ENCODE data around the gene ACOT11. TPM values are rescaled to one million over a fixed set of nuclear protein-coding genes. Genes with fewer than 3 reads are reported as not detected.
"Not testable (repeated sequence)": the region's sequence is repeated elsewhere in the genome, so short reads cannot be mapped to it uniquely, and the experiment has no call there.

Gene ACOT11
- 1.3 TPM for polyA plus RNA-seq (2012; ENCODE audit: missing spikeins)

GRCh38 chr1:54547601-54548388 lies at the start of gene ACOT11:
Gene ACOT11, plus strand, starts transcription at chr1:54548228. Its CDS starts 82 bp downstream, at chr1:54548310.
- TF ChIP-seq POLR2AphosphoS5 (IDR thresholded peaks at IDR 0.05; ENCODE audit: low read depth, low read length) (no peak), POLR2A (IDR thresholded peaks at IDR 0.05; ENCODE audit: low read depth, low read length) (no peak), TAF1 (IDR thresholded peaks at IDR 0.05; ENCODE audit: borderline replicate concordance, low read depth, low read length) (no peak)
- DNase-seq (ENCODE audit: insufficient read length) (no peak), FAIRE-seq (no peak)

- TF ChIP-seq POLR2AphosphoS5 (IDR thresholded peaks at IDR 0.05; ENCODE audit: low read depth, low read length) (no peak), TAF1 (IDR thresholded peaks at IDR 0.05; ENCODE audit: borderline replicate concordance, low read depth, low read length) (no peak), POLR2A (IDR thresholded peaks at IDR 0.05; ENCODE audit: low read depth, low read length) (no peak)
- no peak for FAIRE-seq
- DNase-seq (ENCODE audit: insufficient read length): no peak
These were observed 49.5 kb upstream of the ACOT11 start for GRCh38 chr1:54498383-54499096.

- TF ChIP-seq POLR2AphosphoS5 (IDR thresholded peaks at IDR 0.05; ENCODE audit: low read depth, low read length) (no peak), TAF1 (IDR thresholded peaks at IDR 0.05; ENCODE audit: borderline replicate concordance, low read depth, low read length) (no peak), POLR2A (IDR thresholded peaks at IDR 0.05; ENCODE audit: low read depth, low read length) (no peak)
- DNase-seq (ENCODE audit: insufficient read length) (no peak), FAIRE-seq (no peak)
These were observed 49.0 kb upstream of the ACOT11 start for GRCh38 chr1:54499097-54499359.

GRCh38 chr1:54499360-54500106 lies 48.5 kb upstream of the ACOT11 start:
- FAIRE-seq (no peak), DNase-seq (ENCODE audit: insufficient read length) (no peak)
- TF ChIP-seq TAF1 (IDR thresholded peaks at IDR 0.05; ENCODE audit: borderline replicate concordance, low read depth, low read length) (no peak), POLR2AphosphoS5 (IDR thresholded peaks at IDR 0.05; ENCODE audit: low read depth, low read length) (no peak), POLR2A (IDR thresholded peaks at IDR 0.05; ENCODE audit: low read depth, low read length) (no peak)

GRCh38 chr1:54500107-54500431 lies 48.0 kb upstream of the ACOT11 start:
- no peak for DNase-seq (ENCODE audit: insufficient read length)
- no peak for TF ChIP-seq POLR2AphosphoS5 (IDR thresholded peaks at IDR 0.05; ENCODE audit: low read depth, low read length)
- TF ChIP-seq POLR2A (IDR thresholded peaks at IDR 0.05; ENCODE audit: low read depth, low read length): no peak
- no peak for TF ChIP-seq TAF1 (IDR thresholded peaks at IDR 0.05; ENCODE audit: borderline replicate concordance, low read depth, low read length)
- no peak for FAIRE-seq

- TF ChIP-seq TAF1 (IDR thresholded peaks at IDR 0.05; ENCODE audit: borderline replicate concordance, low read depth, low read length): no peak
- no peak for TF ChIP-seq POLR2AphosphoS5 (IDR thresholded peaks at IDR 0.05; ENCODE audit: low read depth, low read length)
- no peak for TF ChIP-seq POLR2A (IDR thresholded peaks at IDR 0.05; ENCODE audit: low read depth, low read length)
- DNase-seq (ENCODE audit: insufficient read length): no peak
- FAIRE-seq: no peak
These were observed 46.2 kb upstream of the ACOT11 start for GRCh38 chr1:54501849-54502248.

GRCh38 chr1:54502342-54502741 lies 45.7 kb upstream of the ACOT11 start:
- FAIRE-seq: no peak
- no peak for TF ChIP-seq TAF1 (IDR thresholded peaks at IDR 0.05; ENCODE audit: borderline replicate concordance, low read depth, low read length)
- no peak for TF ChIP-seq POLR2A (IDR thresholded peaks at IDR 0.05; ENCODE audit: low read depth, low read length)
- TF ChIP-seq POLR2AphosphoS5 (IDR thresholded peaks at IDR 0.05; ENCODE audit: low read depth, low read length): no peak
- DNase-seq (ENCODE audit: insufficient read length): no peak

GRCh38 chr1:54506594-54506993 lies 41.4 kb upstream of the ACOT11 start:
- FAIRE-seq: peak; percentile 53
- TF ChIP-seq POLR2AphosphoS5 (IDR thresholded peaks at IDR 0.05; ENCODE audit: low read depth, low read length): no peak
- no peak for TF ChIP-seq TAF1 (IDR thresholded peaks at IDR 0.05; ENCODE audit: borderline replicate concordance, low read depth, low read length)
- no peak for TF ChIP-seq POLR2A (IDR thresholded peaks at IDR 0.05; ENCODE audit: low read depth, low read length)
- DNase-seq (ENCODE audit: insufficient read length): no peak

GRCh38 chr1:54507033-54507870 lies 40.8 kb upstream of the ACOT11 start:
- no peak for DNase-seq (ENCODE audit: insufficient read length)
- FAIRE-seq: no peak
- TF ChIP-seq TAF1 (IDR thresholded peaks at IDR 0.05; ENCODE audit: borderline replicate concordance, low read depth, low read length) (no peak), POLR2AphosphoS5 (IDR thresholded peaks at IDR 0.05; ENCODE audit: low read depth, low read length) (no peak), POLR2A (IDR thresholded peaks at IDR 0.05; ENCODE audit: low read depth, low read length) (no peak)

- FAIRE-seq (no peak), DNase-seq (ENCODE audit: insufficient read length) (no peak)
- TF ChIP-seq POLR2A (IDR thresholded peaks at IDR 0.05; ENCODE audit: low read depth, low read length) (no peak), TAF1 (IDR thresholded peaks at IDR 0.05; ENCODE audit: borderline replicate concordance, low read depth, low read length) (no peak), POLR2AphosphoS5 (IDR thresholded peaks at IDR 0.05; ENCODE audit: low read depth, low read length) (no peak)
These were observed 37.2 kb upstream of the ACOT11 start for GRCh38 chr1:54510715-54511270.

- FAIRE-seq; DNase-seq (ENCODE audit: insufficient read length): not testable (repeated sequence)
These were observed 34.0 kb upstream of the ACOT11 start for GRCh38 chr1:54513921-54514580.
